ENCODE data around the gene ACTC1. TPM values are rescaled to one million over a fixed set of nuclear protein-coding genes. Genes with fewer than 3 reads are reported as not detected.

The ACTC1 gene
- total RNA-seq, 2 experiments from 2014 or later = not detected

DNA sequence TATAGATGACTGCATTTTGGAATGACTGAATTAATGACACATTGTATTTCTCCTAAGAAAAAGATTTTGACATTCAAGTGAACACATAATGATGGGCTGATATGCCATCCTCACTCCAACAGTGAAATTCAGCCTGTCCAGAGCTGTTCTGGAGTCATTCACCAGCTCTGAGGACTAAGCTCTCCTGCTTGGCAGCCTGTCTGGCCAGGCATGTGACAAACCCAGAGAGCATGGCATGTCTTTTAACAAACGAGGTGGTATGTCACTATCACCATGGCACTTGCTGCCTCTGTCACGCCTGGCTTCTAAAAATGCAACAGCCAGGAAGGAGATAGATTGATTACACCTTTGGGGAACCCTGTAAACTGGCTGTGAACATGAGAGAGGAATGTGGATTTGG is 1.4 kb downstream of the ACTC1 start:
- no peak for DNase-seq
- Mint-ChIP-seq H3K36me3 (no peaks in the 10 kb centered on the region), H3K9me3 (no peaks in the 10 kb centered on the region), H3K27ac (no peak overlapping the region), H3K4me1 (ENCODE audit: low read depth) (no peaks in the 10 kb centered on the region), H3K27me3 (peaks cover 52% of the 10 kb centered on the region), H3K4me3 (no peak overlapping the region)
- ChIA-PET POLR2A (no interaction called here), CTCF (no interaction called here)
- intact Hi-C loops (cut with micrococcal nuclease) = no loop called here

DNA sequence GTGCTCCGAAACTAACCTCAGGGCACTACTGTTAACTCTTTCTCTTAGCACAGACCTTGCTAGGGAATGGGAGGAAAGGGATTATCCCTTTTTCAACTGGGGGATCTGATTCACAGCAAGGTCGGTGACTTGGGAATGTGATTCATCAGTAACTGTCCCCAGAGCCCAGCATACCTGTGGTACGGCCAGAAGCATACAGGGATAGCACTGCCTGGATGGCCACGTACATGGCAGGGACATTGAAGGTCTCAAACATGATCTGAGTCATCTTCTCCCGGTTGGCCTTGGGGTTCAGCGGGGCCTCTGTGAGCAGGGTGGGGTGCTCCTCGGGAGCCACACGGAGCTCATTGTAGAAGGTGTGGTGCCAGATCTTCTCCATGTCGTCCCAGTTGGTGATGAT is 2.3 kb downstream of the ACTC1 start:
- POLR2A ChIA-PET = no interaction called here
- Mint-ChIP-seq H3K9me3 (no peaks in the 10 kb centered on the region), H3K4me3 (no peak overlapping the region), H3K27me3 (peaks cover 52% of the 10 kb centered on the region), H3K4me1 (ENCODE audit: low read depth) (no peaks in the 10 kb centered on the region), H3K36me3 (no peaks in the 10 kb centered on the region), H3K27ac (no peak overlapping the region)
- CTCF ChIA-PET = no interaction called here
- intact Hi-C loops (cut with micrococcal nuclease) = no loop called here
- no peak for DNase-seq

GRCh38 chr15:34791701-34792100 is 3.6 kb downstream of the ACTC1 start:
- Mint-ChIP-seq H3K36me3 (no peaks in the 10 kb centered on the region), H3K27me3 (peaks cover 48% of the 10 kb centered on the region), H3K9me3 (no peaks in the 10 kb centered on the region), H3K4me3 (no peak overlapping the region), H3K27ac (no peak overlapping the region), H3K4me1 (ENCODE audit: low read depth) (no peaks in the 10 kb centered on the region)
- no peak for DNase-seq
- ChIA-PET CTCF (no interaction called here), POLR2A (no interaction called here)
- intact Hi-C loops (cut with micrococcal nuclease) = no loop called here

DNA sequence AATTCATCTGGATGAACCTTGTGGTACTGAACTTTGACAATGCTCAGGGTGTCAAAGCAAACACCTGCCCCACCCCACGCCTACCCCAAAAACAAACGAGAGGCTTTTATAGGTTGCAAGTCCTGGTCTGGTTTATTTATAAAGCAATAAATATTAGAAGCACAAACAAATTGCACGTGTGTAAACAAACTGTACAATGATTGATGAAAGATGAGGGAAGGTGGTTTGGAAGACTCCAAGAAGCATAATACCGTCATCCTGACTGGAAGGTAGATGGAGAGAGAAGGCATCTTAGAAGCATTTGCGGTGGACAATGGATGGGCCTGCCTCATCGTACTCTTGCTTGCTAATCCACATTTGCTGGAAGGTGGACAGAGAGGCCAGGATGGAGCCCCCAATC is 5.2 kb downstream of the ACTC1 start:
- Mint-ChIP-seq H3K27me3 (peaks cover 45% of the 10 kb centered on the region), H3K4me3 (no peak overlapping the region), H3K36me3 (no peaks in the 10 kb centered on the region), H3K4me1 (ENCODE audit: low read depth) (no peaks in the 10 kb centered on the region), H3K27ac (no peak overlapping the region), H3K9me3 (no peaks in the 10 kb centered on the region)
- CTCF ChIA-PET = no interaction called here
- DNase-seq = no peak
- POLR2A ChIA-PET = no interaction called here
- intact Hi-C loops (cut with micrococcal nuclease) = no loop called here

GRCh38 chr15:34789326-34789725 is 6.0 kb downstream of the ACTC1 start:
- ChIA-PET POLR2A (no interaction called here), CTCF (no interaction called here)
- Mint-ChIP-seq H3K9me3 (no peaks in the 10 kb centered on the region), H3K4me1 (ENCODE audit: low read depth) (no peaks in the 10 kb centered on the region), H3K4me3 (no peak overlapping the region), H3K36me3 (no peaks in the 10 kb centered on the region), H3K27me3 (peaks cover 38% of the 10 kb centered on the region), H3K27ac (no peak overlapping the region)
- no peak for DNase-seq
- intact Hi-C loops (cut with micrococcal nuclease) = no loop called here

DNA sequence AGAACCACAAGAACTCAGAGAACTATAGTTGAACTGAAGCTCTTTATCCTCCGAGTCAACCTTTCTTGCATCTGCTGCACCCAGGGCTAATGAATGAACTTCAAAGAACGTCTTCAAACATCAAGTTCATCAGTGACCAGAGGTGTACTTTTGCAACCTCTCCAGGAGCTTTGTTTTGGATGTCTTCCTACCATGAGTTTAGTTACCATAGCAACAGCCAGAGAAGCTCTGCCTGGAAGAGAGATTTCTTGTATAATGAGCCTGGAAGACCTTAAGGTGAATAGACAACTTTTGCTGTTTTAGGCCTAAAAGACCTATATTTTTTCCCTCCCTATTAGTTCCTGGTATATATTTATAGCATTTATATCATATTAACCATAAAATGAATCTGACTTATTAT is 9.1 kb downstream of the ACTC1 start:
- CTCF ChIA-PET = no interaction called here
- peaks cover 13% of the 10 kb centered on the region for H3K27me3 Mint-ChIP-seq
- POLR2A ChIA-PET = no interaction called here
- intact Hi-C loops (cut with micrococcal nuclease) = no loop called here
- peaks cover 5% of the 10 kb centered on the region for H3K9me3 Mint-ChIP-seq
- no peak overlapping the region for H3K27ac Mint-ChIP-seq
- H3K4me3 Mint-ChIP-seq = no peak overlapping the region
- DNase-seq = no peak
- no peaks in the 10 kb centered on the region for H3K36me3 Mint-ChIP-seq
- no peaks in the 10 kb centered on the region for H3K4me1 Mint-ChIP-seq (ENCODE audit: low read depth)

DNA sequence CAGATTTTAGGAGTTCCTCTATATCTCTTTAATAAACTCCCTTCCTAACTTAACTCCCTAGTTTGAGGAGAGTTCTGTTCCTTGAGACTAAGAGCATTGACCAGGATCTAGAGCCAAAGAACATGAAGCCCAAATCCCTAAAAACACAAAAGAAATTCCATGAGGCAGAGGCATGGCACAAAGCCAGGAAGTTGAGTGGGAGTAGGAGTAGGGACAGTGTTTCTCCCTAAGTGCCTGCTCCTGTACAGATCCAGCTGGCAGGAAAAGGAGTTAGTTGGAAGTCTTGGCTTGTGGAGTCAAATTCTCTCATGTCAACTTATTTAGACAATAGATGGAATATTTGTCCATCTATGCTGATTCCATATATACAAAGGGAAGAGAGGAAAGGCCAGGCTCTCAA is 11.4 kb downstream of the ACTC1 start:
- Mint-ChIP-seq H3K36me3 (no peaks in the 10 kb centered on the region), H3K4me3 (no peak overlapping the region), H3K27me3 (peaks cover 2% of the 10 kb centered on the region), H3K4me1 (ENCODE audit: low read depth) (no peaks in the 10 kb centered on the region), H3K27ac (no peak overlapping the region), H3K9me3 (peaks cover 14% of the 10 kb centered on the region)
- intact Hi-C loops (cut with micrococcal nuclease) = no loop called here
- DNase-seq = no peak
- CTCF ChIA-PET = interaction anchor here (0.6 kb wide), 1 partner anchor 174 kb away, joined by 6 read pairs; no protein-coding TSS in a partner anchor
- POLR2A ChIA-PET = no interaction called here

- ChIA-PET POLR2A (no interaction called here), CTCF (interaction anchor here (0.6 kb wide), 1 partner anchor 173 kb away, joined by 6 read pairs; no protein-coding TSS in a partner anchor)
- no peak overlapping the region for H3K27ac Mint-ChIP-seq
- intact Hi-C loops (cut with micrococcal nuclease) = no loop called here
- H3K27me3 Mint-ChIP-seq = peaks cover 2% of the 10 kb centered on the region
- H3K4me1 Mint-ChIP-seq (ENCODE audit: low read depth) = no peaks in the 10 kb centered on the region
- H3K4me3 Mint-ChIP-seq = no peak overlapping the region
- H3K36me3 Mint-ChIP-seq = no peaks in the 10 kb centered on the region
- H3K9me3 Mint-ChIP-seq = peaks cover 14% of the 10 kb centered on the region
- DNase-seq = no peak
These were observed 11.9 kb downstream of the ACTC1 start for GRCh38 chr15:34783431-34783830.

- ChIA-PET POLR2A (no interaction called here), CTCF (no interaction called here)
- H3K27ac Mint-ChIP-seq = no peak overlapping the region
- H3K4me3 Mint-ChIP-seq = no peak overlapping the region
- DNase-seq = no peak
- peaks cover 2% of the 10 kb centered on the region for H3K27me3 Mint-ChIP-seq
- intact Hi-C loops (cut with micrococcal nuclease) = no loop called here
- peaks cover 14% of the 10 kb centered on the region for H3K9me3 Mint-ChIP-seq
- H3K4me1 Mint-ChIP-seq (ENCODE audit: low read depth) = no peaks in the 10 kb centered on the region
- no peaks in the 10 kb centered on the region for H3K36me3 Mint-ChIP-seq
These were observed 12.4 kb downstream of the ACTC1 start for GRCh38 chr15:34782901-34783300.

DNA sequence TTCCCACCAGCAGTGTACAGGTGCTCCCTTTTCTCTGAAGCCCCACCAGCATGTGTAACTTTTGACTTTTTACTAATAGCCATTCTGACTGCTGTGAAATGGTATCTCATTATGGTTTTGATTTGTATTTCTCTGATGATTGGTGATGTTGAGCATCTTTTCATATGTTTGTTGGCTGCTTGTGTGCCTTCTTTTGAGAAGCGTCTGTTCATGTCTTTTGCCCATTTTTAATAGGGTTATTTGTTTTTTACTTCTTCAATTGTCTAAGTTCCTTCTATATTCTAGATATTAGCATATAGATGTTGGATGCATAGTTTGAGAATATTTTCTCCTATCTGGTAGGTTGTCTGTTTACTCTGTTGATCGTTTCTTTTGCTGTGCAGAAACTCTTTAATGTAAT is 14.6 kb downstream of the ACTC1 start:
- DNase-seq = no peak
- intact Hi-C loops (cut with micrococcal nuclease) = no loop called here
- no peaks in the 10 kb centered on the region for H3K4me1 Mint-ChIP-seq (ENCODE audit: low read depth)
- no peak overlapping the region for H3K27ac Mint-ChIP-seq
- H3K36me3 Mint-ChIP-seq = no peaks in the 10 kb centered on the region
- H3K9me3 Mint-ChIP-seq = peaks cover 14% of the 10 kb centered on the region
- ChIA-PET CTCF (no interaction called here), POLR2A (no interaction called here)
- no peak overlapping the region for H3K4me3 Mint-ChIP-seq
- no peaks in the 10 kb centered on the region for H3K27me3 Mint-ChIP-seq

GRCh38 chr15:34776606-34777105 is 18.7 kb downstream of the ACTC1 start:
- ChIA-PET POLR2A (no interaction called here), CTCF (no interaction called here)
- Mint-ChIP-seq H3K27ac (no peak overlapping the region), H3K4me1 (ENCODE audit: low read depth) (no peaks in the 10 kb centered on the region), H3K4me3 (no peak overlapping the region), H3K36me3 (no peaks in the 10 kb centered on the region), H3K9me3 (peaks cover 12% of the 10 kb centered on the region), H3K27me3 (peaks cover 2% of the 10 kb centered on the region)
- intact Hi-C loops (cut with micrococcal nuclease) = no loop called here
- DNase-seq = no peak

- no peaks in the 10 kb centered on the region for H3K9me3 Mint-ChIP-seq
- intact Hi-C loops (cut with micrococcal nuclease) = no loop called here
- CTCF ChIA-PET = interaction anchor here (0.6 kb wide), 1 partner anchor 1515 kb away, joined by 3 read pairs; no protein-coding TSS in a partner anchor
- DNase-seq = no peak
- H3K36me3 Mint-ChIP-seq = no peaks in the 10 kb centered on the region
- peaks cover 9% of the 10 kb centered on the region for H3K27me3 Mint-ChIP-seq
- POLR2A ChIA-PET = no interaction called here
- H3K4me3 Mint-ChIP-seq = no peak overlapping the region
- H3K4me1 Mint-ChIP-seq (ENCODE audit: low read depth) = no peaks in the 10 kb centered on the region
- no peak overlapping the region for H3K27ac Mint-ChIP-seq
These were observed 21.4 kb downstream of the ACTC1 start for GRCh38 chr15:34773917-34774316.

DNA sequence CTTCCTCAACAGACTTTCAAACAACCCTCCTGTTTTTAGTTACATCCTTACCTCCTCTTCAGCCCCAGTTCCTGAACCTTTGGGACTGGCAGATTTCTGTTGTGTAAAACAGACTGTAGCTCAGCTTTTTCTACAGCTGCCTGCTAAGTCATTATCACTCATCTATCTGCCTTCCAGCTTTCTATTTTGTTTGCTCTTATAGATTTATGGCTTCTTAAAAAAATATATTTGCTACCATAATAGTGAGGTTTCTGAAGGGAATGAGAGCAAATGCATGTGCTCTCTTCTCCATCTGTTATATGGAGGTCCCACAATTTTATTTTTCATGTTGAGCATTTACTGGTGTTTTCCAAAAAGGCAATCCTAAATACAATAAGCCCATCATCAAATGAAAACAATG is 22.3 kb downstream of the ACTC1 start:
- no peak for DNase-seq
- H3K9me3 Mint-ChIP-seq = no peaks in the 10 kb centered on the region
- H3K4me3 Mint-ChIP-seq = no peak overlapping the region
- ChIA-PET POLR2A (no interaction called here), CTCF (interaction anchor here (0.6 kb wide), 1 partner anchor 53 kb away, joined by 3 read pairs; no protein-coding TSS in a partner anchor)
- H3K27me3 Mint-ChIP-seq = peaks cover 9% of the 10 kb centered on the region
- H3K4me1 Mint-ChIP-seq (ENCODE audit: low read depth) = no peaks in the 10 kb centered on the region
- no peaks in the 10 kb centered on the region for H3K36me3 Mint-ChIP-seq
- H3K27ac Mint-ChIP-seq = no peak overlapping the region
- intact Hi-C loops (cut with micrococcal nuclease) = no loop called here
